ENCODE measurements around the gene LY6G6F.

GRCh38 chr6:31730631-31731086 lies 24.0 kb downstream of the LY6G6F start:
- TF ChIP-seq, protein P1, sequence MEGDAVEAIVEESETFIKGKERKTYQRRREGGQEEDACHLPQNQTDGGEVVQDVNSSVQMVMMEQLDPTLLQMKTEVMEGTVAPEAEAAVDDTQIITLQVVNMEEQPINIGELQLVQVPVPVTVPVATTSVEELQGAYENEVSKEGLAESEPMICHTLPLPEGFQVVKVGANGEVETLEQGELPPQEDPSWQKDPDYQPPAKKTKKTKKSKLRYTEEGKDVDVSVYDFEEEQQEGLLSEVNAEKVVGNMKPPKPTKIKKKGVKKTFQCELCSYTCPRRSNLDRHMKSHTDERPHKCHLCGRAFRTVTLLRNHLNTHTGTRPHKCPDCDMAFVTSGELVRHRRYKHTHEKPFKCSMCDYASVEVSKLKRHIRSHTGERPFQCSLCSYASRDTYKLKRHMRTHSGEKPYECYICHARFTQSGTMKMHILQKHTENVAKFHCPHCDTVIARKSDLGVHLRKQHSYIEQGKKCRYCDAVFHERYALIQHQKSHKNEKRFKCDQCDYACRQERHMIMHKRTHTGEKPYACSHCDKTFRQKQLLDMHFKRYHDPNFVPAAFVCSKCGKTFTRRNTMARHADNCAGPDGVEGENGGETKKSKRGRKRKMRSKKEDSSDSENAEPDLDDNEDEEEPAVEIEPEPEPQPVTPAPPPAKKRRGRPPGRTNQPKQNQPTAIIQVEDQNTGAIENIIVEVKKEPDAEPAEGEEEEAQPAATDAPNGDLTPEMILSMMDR (IDR thresholded peaks at IDR 0.05) = no peak
- no peak for TF ChIP-seq EZH2 (IDR thresholded peaks at IDR 0.05; ENCODE audit: borderline replicate concordance, insufficient read depth, low read depth, low read length, poor library complexity, severe bottlenecking)
